Pulmonary artery endothelial cell (primary cell): ENCODE measurements around the gene TMCC3. TPM values are rescaled to one million over a fixed set of nuclear protein-coding genes. Genes with fewer than 3 reads are reported as not detected.
"Not testable (repeated sequence)": the region's sequence is repeated elsewhere in the genome, so short reads cannot be mapped to it uniquely, and the experiment has no call there.

Source experiments
- DNase-seq: peaks from one replicate; pipeline ENCODE4 v3.0.0-alpha.2; 2011; ENCODE audit warnings: low read depth, low spot score
- total RNA-seq: library from RNA; depleted of rRNA; stranded (reverse); fragments of >200 nt; gene quantifications from 2 replicates; pipeline ENCODE4 v1.2.3, GENCODE V29; 2014

The TMCC3 gene
- total RNA-seq: 19.9 and 30.7 TPM in 2 replicates

- no peak for DNase-seq
These were observed at the start of gene TMCC3 for GRCh38 chr12:94650143-94651056. Gene TMCC3 (minus strand): TSS chr12:94650557. CDS start chr12:94650430, 127 bp downstream.

- DNase-seq: no peak
These were observed 49.4 kb upstream of the TMCC3 start for GRCh38 chr12:94699801-94700200.

- DNase-seq: no peak
These were observed 48.2 kb upstream of the TMCC3 start for GRCh38 chr12:94698578-94698977.

- DNase-seq: no peak
These were observed 47.3 kb upstream of the TMCC3 start for GRCh38 chr12:94697631-94698030.

- DNase-seq: no peak
These were observed 44.4 kb upstream of the TMCC3 start for GRCh38 chr12:94694732-94695131.

- not testable (repeated sequence) for DNase-seq
These were observed 42.5 kb upstream of the TMCC3 start for GRCh38 chr12:94692826-94693225.

- DNase-seq: peak; percentile 91
These were observed 39.9 kb upstream of the TMCC3 start for GRCh38 chr12:94690198-94690771.

GRCh38 chr12:94689646-94690036, 39.3 kb upstream of the TMCC3 start:
- no peak for DNase-seq

GRCh38 chr12:94689002-94689645, 38.8 kb upstream of the TMCC3 start:
- DNase-seq: no peak

GRCh38 chr12:94687891-94688290, 37.5 kb upstream of the TMCC3 start:
- no peak for DNase-seq

- DNase-seq: no peak
These were observed 36.7 kb upstream of the TMCC3 start for GRCh38 chr12:94686834-94687628.

GRCh38 chr12:94684416-94685142, 34.2 kb upstream of the TMCC3 start:
- no peak for DNase-seq

GRCh38 chr12:94679554-94680195, 29.3 kb upstream of the TMCC3 start:
- no peak for DNase-seq

GRCh38 chr12:94678849-94679248, 28.5 kb upstream of the TMCC3 start:
- DNase-seq: no peak

- no peak for DNase-seq
These were observed 28.0 kb upstream of the TMCC3 start for GRCh38 chr12:94678379-94678778.

GRCh38 chr12:94677778-94678177, 27.4 kb upstream of the TMCC3 start:
- no peak for DNase-seq

GRCh38 chr12:94676922-94677321, 26.6 kb upstream of the TMCC3 start:
- DNase-seq: no peak

GRCh38 chr12:94676031-94676641, 25.8 kb upstream of the TMCC3 start:
- peak; percentile 72 for DNase-seq

- DNase-seq: no peak
These were observed 24.5 kb upstream of the TMCC3 start for GRCh38 chr12:94674835-94675234.

- DNase-seq: peak; percentile 45
These were observed 23.7 kb upstream of the TMCC3 start for GRCh38 chr12:94674051-94674451.
